RWPE2 (cell line): ENCODE results near the gene ITGA2.

Experiments used
- ATAC-seq: fragments of 200-7000 bp; cut with Tn5 transposase; 3 replicates; pipeline ENCODE4 v1.9.1; 2021; ENCODE audit warnings: low read depth
- DNase-seq: peaks from one replicate; pipeline ENCODE4 v3.0.0-alpha.2; 2020; ENCODE audit warnings: low spot score
- H3K27ac ChIP-seq: fragments of 450-650 bp; 2 replicates; pipeline ENCODE4 v1.5.1; 2017; ENCODE audit warnings: mild to moderate bottlenecking; ENCODE audit not compliant: poor library complexity, severe bottlenecking
- H3K27me3 ChIP-seq: fragments of 250-450 bp; sonication (Bioruptor Pico); 2 replicates; pipeline ENCODE4 v1.5.1; 2021; ENCODE audit warnings: mild to moderate bottlenecking, moderate library complexity; ENCODE audit not compliant: insufficient read depth, poor library complexity, severe bottlenecking
- H3K36me3 ChIP-seq: fragments of 250-450 bp; sonication (Bioruptor Pico); 2 replicates; pipeline ENCODE4 v1.5.1; 2020; ENCODE audit warnings: low read depth, mild to moderate bottlenecking, moderate library complexity
- H3K4me1 ChIP-seq: fragments of 250-450 bp; sonication (Bioruptor Pico); 2 replicates; pipeline ENCODE4 v1.5.1; 2021; ENCODE audit warnings: mild to moderate bottlenecking, moderate library complexity; ENCODE audit not compliant: insufficient read depth, poor library complexity, severe bottlenecking
- H3K4me3 ChIP-seq: fragments of 250-450 bp; sonication (Bioruptor Pico); 2 replicates; pipeline ENCODE4 v1.5.1; 2021; ENCODE audit warnings: mild to moderate bottlenecking, moderate library complexity; ENCODE audit not compliant: severe bottlenecking
- H3K9me3 ChIP-seq: fragments of 250-450 bp; sonication (Bioruptor Pico); 2 replicates; pipeline ENCODE4 v1.5.1; 2021; ENCODE audit warnings: mild to moderate bottlenecking, moderate library complexity; ENCODE audit not compliant: severe bottlenecking
- TF ChIP-seq, protein P1 (sequence below): fragments of 450-650 bp; IDR thresholded peaks from one replicate; pipeline ENCODE4 v1.5.1; 2017; ENCODE audit warnings: mild to moderate bottlenecking, moderate library complexity; ENCODE audit not compliant: poor library complexity, severe bottlenecking

ITGA2 gene

DNA sequence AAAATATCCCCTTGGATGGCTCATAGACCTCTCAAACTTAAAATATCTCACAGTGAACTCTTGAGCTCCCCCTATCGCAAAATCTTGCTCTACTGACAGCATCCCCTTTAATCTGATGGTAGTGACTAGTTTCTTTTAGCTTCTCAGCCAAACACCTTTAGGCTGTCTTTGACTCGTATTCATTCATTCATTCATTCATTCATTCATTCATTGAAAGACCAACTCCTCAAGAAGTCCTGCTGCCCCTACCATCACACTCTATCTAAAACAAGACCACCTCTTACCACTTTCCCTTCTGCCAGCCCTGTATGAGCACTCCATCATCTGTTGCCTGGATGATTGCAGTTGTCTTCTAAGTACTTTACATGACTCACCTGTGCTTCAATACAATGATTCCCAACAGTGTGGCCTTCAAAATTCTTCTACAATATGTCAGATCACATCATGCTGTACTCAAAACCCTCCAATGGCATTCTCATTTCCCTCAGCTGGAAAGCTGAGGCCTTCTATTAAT lies 46.8 kb downstream of the ITGA2 start:
- ATAC-seq (peak; percentile 69), DNase-seq (no peak)
- H3K4me3 ChIP-seq, result no peak overlapping the region
- H3K27ac ChIP-seq, result peak overlapping the region; percentile 92
- no peaks in the 10 kb centered on the region for H3K9me3 ChIP-seq
- H3K36me3 ChIP-seq, result peaks cover 37% of the 10 kb centered on the region
- H3K4me1 ChIP-seq, result peaks cover 75% of the 10 kb centered on the region
- TF ChIP-seq, protein P1, sequence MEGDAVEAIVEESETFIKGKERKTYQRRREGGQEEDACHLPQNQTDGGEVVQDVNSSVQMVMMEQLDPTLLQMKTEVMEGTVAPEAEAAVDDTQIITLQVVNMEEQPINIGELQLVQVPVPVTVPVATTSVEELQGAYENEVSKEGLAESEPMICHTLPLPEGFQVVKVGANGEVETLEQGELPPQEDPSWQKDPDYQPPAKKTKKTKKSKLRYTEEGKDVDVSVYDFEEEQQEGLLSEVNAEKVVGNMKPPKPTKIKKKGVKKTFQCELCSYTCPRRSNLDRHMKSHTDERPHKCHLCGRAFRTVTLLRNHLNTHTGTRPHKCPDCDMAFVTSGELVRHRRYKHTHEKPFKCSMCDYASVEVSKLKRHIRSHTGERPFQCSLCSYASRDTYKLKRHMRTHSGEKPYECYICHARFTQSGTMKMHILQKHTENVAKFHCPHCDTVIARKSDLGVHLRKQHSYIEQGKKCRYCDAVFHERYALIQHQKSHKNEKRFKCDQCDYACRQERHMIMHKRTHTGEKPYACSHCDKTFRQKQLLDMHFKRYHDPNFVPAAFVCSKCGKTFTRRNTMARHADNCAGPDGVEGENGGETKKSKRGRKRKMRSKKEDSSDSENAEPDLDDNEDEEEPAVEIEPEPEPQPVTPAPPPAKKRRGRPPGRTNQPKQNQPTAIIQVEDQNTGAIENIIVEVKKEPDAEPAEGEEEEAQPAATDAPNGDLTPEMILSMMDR, result peak; percentile 39
- no peaks in the 10 kb centered on the region for H3K27me3 ChIP-seq

- Histone ChIP-seq H3K36me3 (peaks cover 36% of the 10 kb centered on the region), H3K27ac (peak overlapping the region; percentile 92), H3K27me3 (no peaks in the 10 kb centered on the region), H3K4me3 (no peak overlapping the region), H3K9me3 (no peaks in the 10 kb centered on the region), H3K4me1 (peaks cover 62% of the 10 kb centered on the region)
- DNase-seq (no peak), ATAC-seq (peak; percentile 70)
- TF ChIP-seq, protein P1, result peak; percentile 6
Measured at GRCh38 chr5:53037141-53037859, 48.1 kb downstream of the ITGA2 start.

DNA sequence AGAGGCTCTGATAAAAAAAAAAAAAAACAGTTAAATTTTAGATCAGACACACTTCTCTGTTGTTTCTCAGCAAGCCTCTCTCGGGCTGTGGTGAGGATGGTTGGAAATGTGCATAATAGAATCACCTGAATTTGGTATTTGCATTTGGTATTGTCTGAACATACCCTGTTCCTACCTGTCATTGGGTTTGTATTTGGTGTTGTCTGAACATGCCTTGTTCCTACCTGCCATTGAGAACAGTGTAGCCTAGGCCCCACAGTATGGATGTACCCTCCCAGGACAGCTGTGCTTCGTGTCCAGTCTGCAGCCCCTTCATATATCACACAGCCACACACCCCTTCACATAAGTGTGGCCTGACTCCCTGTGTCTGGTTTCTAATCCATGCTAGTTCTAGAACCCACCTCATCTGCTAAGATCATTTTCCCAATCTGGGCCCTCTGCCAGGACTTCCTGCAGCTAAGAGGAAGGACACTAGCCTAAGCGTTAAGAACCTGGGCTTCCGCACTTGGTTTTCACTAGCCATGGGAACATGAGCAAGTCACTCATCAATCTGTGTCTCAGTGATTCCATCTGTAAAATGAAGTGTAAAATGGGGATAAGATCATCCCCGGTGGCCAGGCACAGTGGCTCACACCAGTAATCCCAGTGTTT lies 49.2 kb downstream of the ITGA2 start:
- peak overlapping the region; percentile 92 for H3K27ac ChIP-seq
- peak; percentile 67 for DNase-seq
- ATAC-seq, result peak; percentile 41

DNA sequence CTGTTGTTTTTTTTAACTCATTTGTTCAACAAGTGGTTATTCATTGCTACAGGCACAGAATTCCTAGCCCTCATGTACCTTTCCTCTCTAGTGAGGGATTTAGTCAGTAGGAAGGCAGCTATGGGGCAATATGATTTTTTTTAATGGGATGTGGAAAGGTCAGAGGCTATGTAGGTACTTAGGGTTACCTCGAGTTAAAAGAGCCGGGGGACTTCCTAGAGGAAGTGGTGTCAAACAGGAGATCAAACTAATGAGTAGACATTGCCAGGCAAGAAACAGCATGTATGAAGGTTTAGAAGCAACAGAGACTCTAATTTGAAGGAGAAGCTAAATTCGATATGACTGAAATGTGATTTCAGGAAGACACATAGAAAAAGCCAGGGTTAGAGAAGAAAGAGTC lies 50.7 kb downstream of the ITGA2 start:
- peak overlapping the region; percentile 92 for H3K27ac ChIP-seq
- no peak for ATAC-seq
- no peaks in the 10 kb centered on the region for H3K9me3 ChIP-seq
- peaks cover 41% of the 10 kb centered on the region for H3K36me3 ChIP-seq
- no peaks in the 10 kb centered on the region for H3K27me3 ChIP-seq
- TF ChIP-seq, protein P1, result no peak
- peaks cover 56% of the 10 kb centered on the region for H3K4me1 ChIP-seq
- DNase-seq, result no peak
- no peak overlapping the region for H3K4me3 ChIP-seq

More for the DNA sequence above, 49.2 kb downstream of the ITGA2 start:
- Histone ChIP-seq H3K4me3 (no peak overlapping the region), H3K9me3 (no peaks in the 10 kb centered on the region), H3K4me1 (peaks cover 57% of the 10 kb centered on the region), H3K27me3 (no peaks in the 10 kb centered on the region), H3K36me3 (peaks cover 41% of the 10 kb centered on the region)
- TF ChIP-seq, protein P1, result no peak
